NCI-H226 (cell line): Measurements from ENCODE around the gene SPARC.
A peak's percentile ranks its signal among the peaks of the same experiment; 100 is the strongest.
"Not testable (repeated sequence)": the region's sequence is repeated elsewhere in the genome, so short reads cannot be mapped to it uniquely, and the experiment has no call there.

Experiments used
- DNase-seq: peaks from one replicate; pipeline ENCODE4 v3.0.0-alpha.2; 2015

The SPARC gene

DNA sequence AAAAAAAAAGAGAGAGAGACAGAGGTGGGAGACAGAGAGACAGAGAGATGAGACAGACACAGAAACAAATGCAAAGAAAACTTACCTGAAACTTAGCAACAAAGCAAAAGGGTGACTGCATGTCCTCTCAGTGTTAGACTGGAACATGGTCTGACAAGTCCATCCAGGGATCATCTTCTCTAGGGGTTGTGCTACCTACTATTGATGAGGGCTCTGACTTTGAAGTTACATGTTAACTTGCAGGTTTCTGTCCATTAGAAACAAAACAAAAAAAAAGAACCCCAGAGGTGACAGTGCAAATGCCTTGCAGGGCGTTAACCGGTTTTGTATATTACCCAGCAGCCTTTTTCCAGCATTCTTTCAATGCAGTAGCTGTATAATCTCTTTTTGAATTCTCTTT lies 13.6 kb upstream of the SPARC start:
- DNase-seq: no peak

DNA sequence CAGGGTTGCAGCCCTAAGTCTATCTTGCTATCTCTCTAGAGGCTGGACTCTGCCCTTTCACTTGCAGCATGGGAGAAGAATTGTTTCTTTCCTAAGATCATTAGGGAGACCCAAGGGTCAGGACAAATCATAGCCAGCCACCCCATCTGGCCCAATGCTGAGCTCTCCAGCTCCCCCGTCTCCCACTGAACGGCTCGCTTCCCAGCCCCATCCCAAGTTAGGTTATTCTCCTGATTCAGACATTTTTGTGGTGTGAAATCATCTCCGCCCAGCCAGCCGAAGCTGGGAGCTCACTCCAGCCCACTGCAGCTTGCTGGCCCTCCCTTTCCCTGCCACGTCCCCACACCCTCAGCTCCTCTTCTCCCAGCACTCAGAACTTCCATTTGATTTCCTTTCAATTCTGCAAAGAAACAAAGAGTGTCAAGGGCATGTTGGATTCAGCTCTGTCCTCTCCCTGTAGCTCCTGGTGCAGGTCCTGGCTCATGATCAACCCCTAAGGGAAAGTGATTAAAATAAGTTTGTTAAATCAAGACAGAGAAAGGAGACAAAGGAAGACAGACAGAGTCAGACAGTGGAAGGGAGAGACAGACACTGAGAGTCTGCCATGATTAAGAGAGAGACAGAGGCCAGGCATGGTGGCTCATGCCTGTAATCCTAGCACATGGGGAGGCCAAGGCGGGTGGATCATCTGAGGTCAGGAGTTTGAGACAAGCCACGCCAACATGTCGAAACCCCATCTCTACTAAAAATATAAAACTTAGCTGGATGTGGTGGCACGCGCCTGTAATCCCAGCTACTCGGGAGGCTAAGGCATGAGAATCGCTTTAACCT lies 12.6 kb upstream of the SPARC start:
- peak; percentile 99 for DNase-seq

DNA sequence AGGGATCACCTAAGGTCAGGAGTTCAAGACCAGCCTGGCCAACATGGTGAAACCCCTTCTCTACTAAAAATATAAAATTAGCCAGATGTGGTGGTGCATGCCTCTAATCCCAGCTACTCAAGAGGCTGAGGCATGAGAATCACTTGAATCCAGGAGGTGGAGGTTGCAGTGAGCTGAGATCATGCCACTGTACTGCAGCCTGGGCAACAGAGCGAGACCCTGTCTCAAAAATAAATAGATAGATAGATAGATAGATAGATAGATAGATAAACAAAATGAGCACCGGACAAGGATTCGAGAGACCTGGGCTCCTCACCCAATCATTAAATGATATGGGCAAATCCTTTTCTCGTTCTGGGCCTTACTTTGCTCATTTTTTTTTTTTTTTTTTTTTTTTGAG lies 11.4 kb upstream of the SPARC start:
- not testable (repeated sequence) for DNase-seq

DNA sequence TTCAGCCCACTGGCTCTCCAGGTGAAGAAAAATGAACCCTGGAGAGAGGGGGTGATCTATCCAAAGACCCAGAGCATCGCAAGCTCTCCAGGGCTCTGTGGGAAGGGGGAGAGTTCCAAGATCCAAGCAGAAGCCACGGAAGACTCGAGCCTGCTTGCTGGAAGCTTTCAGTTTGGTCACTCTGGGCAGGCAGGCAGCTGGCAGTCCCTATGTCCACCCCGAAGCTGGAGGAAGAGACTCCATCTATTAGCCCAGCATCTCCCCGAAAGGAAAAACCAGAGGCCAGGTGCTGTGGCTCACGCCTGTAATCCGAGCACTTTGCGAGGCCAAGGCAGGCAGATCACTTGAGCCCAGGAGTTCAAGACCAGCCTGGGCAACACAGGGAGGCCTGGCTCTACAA lies 10.7 kb upstream of the SPARC start:
- no peak for DNase-seq

DNA sequence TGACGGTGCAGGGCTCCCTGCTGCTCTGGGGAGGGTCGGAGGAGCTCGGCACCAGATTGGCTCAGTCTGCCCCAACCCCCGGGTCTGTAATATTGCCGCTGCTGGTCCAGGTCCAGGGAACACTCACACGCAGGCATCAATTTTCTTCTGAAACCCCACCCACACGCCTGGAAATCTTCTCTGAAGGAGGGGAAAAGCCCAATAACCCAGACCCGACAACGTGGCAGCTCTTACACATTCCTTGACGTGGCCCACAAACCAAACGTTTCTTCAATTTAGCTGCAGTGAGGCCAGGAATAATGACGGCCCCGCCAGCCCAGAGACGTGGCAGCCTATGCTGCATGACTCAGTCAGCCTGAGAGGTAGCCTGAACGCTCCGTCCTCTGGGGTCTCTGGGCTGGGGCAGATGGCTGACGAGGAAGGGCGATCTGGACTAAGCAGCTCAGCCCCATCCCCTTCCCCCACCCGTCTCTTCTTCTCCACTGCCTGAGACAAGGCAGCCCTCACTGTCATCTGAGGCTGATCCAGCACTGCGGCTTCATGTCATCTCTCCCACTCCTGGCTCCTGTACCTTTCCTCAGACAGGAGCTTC lies 9.9 kb upstream of the SPARC start:
- DNase-seq: no peak

DNA sequence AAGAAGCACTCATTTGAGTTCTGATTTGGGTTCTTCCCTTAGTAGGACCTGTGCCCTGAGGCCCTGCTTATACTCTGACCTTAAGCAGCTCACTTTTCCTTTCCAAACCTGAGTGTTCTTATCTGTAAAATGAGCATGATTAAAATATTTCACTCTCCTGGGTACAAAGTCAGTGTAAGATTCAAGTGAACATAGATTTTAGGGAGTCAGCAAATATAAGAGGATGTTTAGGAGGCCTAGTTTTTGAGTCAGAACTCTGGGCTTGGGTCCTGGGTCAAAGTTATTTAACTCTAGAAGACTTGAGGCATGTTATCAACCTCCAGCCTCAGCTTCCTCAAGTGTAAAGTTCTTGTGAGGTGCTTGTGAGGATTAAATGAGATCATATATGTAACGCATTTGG lies 8.7 kb upstream of the SPARC start:
- DNase-seq: no peak

DNA sequence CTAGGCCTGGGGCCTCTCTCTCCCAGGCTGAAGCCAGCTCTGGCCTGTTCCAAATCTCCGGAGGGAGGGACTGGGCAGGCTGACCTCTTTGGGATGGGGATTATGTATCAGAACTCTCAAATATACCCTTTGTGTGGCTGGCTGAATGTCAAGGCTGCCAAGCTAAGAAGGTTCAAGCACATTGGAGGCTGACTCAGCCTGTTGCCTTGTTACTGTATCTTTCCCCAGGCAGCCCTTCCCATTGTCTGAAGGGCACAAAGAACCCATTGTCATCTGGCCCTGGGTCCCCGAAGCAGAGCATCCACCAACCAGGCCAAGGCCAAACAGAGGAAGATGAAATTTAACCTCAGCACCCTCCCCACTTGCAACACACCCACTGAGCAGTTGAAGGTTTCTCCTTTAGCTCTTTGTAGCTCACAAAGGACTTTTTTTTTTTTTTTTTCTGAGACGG lies 7.3 kb upstream of the SPARC start:
- no peak for DNase-seq

DNA sequence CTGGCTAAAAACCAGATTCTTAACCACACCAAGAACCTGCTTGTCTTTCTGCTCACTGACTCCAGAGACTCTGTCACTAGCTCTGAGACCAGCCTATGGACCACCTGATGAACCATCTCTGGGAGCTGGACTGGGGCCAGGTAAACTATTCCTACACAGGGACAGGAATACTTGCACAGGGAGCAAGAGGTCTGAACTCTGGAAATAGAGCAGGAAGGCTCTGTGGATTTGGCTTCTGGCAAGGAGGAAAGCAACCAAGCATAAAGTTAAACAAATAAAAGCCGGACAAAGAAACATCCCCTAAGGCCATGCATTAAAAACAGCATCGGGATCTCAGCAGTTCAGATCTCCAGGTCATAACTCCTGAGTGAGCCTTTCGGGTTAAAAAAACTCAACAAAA lies 5.6 kb upstream of the SPARC start:
- no peak for DNase-seq

DNA sequence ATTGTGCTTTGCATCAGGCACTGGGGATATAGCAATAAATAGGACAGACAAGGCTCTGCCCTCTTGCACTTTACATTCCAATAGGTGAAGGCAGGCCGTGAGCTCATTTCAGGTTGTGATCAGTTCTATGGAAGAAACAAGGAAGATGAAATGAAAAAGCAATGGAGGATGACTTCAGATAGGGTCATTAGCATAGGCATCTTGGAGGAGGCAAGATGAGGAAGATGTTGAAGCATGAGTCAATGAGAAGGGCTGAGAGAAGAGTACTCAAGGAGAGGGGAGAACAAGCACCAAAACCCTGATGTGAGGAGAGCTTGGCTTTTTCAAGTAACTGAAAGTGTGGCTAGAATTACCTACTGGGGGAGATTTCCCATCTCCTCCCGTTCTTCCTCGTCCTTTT lies 5.0 kb upstream of the SPARC start:
- DNase-seq: peak; percentile 32

DNA sequence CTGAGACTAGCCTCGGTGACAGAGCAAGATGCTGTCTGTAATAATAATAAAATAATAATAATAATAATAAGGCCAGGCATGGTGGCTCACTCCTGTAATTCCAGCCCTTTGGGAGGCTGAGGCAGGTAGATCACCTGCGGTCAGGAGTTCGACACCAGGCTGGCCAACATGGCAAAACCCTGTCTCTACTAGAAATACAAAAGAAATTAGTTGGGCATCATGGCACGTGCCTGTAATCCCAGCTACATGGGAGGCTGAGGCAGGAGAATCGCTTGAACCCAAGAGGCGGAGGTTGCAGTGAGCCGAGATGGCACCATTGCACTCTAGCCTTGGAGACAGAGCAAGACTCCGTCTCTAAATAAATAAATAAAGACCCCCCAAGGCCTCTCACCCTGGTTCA lies 2.9 kb upstream of the SPARC start:
- not testable (repeated sequence) for DNase-seq

DNA sequence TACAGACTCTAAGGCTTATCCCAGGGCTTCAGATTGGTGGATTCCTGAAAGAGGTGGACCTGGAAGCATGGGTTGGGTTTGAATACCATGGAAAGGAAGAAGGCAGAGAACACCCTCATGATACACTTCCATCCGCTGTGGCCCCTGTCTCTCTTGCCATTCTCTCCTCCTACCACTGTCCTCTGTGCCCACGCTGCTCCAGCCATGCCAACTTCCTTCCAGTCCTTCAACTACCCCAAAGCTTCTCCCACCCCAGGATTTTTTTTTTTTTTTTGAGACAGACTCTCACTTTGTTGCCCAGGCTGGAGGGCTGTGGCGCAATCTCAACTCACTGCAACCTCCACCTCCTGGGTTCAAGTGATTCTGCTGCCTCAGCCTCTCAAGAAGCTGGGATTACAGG lies 1.7 kb upstream of the SPARC start:
- no peak for DNase-seq

DNA sequence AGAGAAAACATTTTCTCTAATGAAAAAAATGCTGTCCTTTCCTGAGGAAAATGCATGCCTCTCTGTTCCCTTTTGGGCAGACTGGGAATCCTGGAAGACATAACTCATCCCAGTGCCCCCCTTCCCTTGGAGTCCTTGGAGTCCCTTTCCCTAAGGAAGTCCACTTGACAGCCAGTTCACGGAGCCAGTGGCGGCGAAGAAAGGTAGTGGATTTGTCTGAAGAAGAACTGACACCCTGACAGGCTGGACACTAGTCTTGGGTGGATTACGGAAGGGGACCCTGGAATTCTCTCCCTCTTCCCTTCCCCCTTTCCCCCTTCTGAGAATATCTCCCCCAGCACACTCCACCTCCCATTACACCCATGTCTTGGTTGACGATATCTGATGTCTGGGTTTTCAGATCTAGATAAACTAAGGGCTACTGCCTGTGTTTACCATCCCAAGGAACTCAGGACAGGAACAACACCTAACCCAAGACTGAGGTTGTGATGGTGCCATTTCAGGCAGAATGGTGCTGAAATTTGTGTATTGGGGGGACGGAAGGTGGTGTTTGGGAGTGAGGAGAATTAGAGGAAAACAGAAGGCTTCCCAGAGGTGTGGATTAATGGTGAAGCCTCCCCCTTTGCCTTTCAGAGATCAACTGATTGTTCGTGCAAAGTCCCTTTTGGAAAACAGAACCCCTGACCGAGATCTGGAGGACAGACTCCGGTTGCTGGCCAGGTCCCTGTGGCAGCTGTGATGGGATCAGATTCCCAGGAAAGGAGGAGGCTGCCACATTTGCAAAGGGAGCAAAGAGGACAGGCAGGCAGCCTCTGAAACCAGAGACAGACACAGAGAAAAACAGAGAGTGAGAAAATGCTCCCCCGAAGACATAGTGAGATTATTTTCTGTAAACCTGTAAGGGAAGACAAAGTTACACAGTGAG lies 704 bp downstream of the SPARC start:
- DNase-seq: no peak

DNA sequence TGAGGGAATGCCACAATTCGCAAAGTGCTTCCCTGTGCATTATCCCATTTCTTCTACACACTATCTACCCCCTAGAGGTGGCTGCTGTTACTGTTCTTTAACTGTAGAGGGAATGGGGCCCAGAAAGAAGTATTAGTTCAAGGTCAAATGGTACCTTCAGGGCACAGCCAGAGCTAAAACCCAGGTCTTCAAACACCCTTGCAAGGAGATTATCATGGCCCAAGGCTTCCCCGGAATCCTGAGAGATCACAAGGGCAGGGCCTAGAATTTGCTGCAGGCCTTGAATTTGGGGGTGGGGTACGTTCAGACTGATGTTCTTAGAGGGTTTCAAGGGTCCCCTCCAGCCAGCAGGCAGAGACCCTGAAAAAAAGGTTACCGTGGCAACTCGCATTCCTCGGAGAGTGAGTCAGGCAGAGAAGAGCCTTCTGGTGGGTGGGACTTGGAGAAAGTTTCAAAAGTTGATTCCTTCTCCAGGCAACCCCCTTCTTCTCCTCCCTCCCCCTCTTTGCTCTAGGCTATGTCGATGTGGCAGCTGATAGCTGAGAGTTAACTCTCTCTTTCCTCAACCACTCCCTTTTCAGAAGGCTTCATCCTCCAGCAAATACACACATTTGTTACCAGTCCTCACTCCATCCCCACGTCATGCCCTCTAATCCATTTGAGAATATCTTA lies 1.9 kb downstream of the SPARC start:
- peak; percentile 95 for DNase-seq

DNA sequence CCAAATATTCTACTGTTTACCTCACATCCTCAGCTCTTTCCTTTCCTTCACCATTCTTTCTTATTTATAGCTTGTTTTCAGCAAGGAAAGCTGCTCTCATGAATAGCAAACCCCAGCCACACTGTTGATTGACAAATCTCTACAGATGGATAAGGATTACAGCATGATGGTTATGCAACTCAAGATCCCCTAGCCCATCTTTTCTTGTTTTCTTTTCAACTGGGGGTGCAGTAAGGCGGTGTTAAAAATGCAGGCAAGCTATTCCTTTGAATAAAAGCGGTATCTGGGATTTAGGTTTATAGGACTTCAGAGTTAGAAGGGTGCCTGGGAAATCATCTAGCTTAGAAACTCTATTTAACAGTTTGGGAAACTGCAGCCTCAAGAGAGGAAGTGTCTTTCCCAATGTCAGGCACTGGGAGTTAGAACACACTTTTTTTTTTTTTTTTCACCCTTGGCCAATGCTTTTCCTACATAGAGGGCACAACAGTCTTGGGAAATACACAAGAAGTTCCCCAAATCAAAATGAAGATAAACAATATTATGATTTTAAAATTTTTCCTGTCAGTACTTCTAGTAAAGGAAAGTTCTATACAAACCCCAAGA lies 2.6 kb downstream of the SPARC start:
- no peak for DNase-seq

DNA sequence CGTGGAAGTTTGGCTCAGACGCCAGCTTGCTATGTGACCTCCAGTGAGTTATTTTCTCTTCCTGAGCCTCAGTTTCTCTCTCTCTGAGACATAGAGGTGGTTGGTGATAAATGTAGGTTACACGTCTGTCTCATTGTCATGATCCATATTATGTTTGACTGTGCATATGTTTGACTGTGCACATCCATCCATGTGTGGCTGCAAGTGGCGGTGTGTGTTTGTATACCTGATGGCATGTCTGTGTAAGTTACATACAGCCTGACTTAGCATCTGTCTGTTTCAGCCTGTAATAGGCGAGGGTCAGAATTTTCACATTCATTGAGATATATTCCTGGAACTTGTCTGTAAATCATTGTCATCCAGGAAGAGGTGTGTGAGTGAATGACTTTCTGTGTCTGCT lies 3.3 kb downstream of the SPARC start:
- no peak for DNase-seq

DNA sequence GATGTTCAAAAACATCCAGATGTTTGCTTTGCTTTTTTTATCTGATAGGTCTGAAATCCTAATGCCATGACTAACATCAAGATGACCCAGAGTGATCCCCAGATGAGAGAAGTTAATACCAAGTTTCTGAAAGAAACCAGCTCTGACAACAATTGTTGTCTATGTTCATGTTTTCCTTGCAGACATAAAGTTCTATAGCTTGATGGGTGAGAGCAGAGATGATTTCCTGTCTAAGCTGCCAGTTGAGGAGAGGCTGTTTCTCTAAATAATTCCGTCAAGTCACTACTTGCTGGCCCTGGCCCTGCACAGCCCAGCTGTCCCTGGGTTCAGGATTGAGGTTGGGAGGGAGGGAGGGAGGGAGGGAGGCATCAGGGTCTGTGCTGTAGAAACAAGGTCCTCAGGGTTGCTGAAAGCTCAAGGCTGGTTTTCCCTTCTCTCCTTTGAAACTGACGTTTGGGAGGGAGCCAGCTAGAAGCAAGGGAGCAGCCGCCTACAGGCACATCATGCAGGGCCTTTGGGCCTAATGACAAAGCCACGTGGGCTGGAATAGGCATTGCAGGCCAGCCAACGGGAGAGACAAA lies 3.9 kb downstream of the SPARC start:
- DNase-seq: no peak

DNA sequence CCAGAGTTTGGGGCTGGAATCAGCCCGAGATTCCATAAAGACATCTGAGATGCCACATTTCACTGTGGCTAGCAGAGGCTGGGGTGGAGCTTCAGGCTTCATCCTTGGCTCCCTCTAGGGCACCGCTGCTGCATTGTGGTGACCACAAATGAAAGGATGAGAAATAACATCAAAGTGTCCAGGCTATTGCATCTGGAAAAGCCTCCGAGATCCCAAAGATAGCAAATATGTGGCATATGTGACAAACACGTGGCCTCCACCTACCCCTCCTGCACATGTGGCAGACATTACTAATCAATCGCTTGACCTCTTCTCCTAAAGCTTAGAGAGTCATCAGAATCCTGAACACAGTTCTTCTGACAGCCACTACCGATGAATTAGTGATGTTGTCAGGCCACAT lies 4.5 kb downstream of the SPARC start:
- DNase-seq: no peak

DNA sequence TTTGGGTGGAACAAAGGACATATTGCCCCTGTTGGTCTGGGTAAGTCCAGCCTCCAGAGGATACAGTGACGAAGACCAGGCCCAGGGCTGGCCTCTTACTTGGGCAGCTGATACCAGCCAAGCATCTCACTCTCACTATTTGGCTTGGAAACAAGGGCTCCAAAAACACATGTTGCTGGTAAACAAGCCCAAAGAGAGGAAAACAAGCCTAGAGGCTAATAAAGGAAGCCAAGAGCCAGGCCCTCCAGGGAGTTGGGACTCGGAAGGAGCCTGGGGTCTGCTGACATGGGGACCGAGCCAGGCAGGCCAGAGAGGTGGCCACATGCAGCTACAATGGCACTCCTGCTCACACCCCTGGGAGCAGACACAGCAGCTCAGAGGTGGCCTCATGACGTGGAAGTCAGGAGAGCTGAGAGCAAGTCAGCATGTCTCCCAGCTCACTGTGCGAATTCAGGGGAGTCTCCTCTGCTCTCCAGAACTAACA lies 5.7 kb downstream of the SPARC start:
- DNase-seq: no peak

DNA sequence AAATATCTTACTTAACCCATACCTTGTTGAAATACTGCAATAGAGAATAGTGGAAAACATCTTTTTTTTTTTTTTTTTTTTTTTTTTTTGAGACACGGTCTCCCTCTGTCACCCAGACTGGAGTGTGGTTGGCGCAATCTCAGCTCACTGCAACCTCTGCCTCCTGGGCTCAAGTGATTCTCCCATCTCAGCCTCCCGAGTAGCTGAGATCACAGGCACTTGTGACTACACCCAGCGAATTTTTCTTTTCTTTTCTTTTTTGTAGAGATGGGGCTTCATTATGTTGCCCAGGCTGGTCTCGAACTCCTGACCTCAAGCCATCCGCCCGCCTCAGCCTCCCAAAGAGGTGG lies 6.6 kb downstream of the SPARC start:
- DNase-seq: not testable (repeated sequence)

DNA sequence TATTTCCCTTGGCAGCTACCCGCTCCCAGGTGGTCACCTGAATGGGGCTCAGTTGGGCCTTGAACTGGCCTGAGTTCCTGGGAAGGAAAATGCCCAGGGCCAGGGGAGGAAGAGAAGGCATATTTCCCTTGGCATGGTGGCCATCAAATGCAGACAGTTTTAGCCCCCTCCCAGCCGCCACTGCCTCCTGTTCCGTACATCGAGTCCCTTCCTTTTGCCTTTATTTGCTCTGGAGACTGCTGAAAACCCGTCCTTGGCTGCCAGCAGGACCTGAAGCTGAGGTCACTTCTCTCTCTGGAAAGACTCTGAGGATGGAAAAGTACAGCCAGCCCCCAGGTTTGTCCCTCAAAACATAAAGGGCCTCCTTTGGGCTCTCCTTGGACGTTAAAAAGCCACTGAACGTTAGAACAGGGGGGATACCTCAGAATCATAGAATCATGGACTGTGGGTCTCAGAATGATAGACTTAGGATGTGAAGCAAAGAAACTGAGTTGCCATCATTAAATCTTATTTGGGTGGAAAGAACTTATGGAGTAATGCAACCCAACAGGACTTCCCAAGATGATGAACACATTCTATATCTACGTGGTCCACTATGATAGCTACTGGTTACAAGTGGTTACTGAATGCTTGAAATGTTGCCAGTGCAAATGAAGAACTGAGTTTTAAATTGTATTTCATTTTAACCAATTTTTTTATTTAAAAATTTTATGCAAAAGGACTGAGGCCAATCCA lies 7.1 kb downstream of the SPARC start:
- DNase-seq: no peak

DNA sequence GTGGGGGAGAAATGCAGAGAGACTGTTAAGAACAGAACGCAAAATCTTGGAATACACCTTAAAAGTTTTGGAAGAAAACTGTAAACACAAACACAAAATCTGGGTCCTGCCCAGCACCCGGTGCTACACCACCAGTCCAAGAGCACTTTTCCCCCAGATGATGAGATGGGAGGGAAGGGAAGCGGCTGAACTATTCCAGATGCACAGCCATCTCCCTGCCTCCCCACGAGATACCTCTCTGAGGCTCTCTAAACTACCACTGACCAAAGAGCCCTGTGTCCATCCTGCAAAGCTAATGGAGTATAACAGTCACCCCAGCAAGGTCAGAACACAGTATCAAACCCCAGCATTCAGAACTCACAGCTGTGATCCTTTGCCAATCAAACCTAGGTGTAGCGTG lies 8.0 kb downstream of the SPARC start:
- no peak for DNase-seq
